GM19397 (cell line): ENCODE measurements around the gene IMPA2.

Source experiments
- ATAC-seq: cut with Tn5 transposase; IDR thresholded peaks from one replicate; pipeline ENCODE4 v1.9.1; 2021; ENCODE audit warnings: mild to moderate bottlenecking, moderate library complexity; ENCODE audit not compliant: unreplicated experiment

The IMPA2 gene

DNA sequence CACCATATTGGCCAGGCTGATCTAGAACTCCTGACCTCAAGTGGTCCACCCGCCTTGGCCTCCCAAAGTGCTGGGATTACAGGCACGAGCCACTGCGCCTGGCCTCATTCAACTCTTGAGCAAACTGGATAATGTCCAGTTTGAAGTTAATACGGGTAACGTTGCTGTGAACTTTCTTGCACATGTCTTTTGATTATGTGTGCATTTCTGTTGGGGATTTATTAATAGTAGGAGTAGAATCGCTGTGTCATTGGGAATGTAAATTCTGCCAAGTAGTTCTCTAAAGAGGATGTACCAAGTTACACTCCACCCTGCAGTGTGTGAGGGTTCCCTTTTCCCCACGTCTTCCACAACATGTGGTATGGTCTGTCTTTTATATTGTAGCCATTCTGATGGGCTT, 6.2 kb downstream of the IMPA2 start:
- no peak for ATAC-seq

DNA sequence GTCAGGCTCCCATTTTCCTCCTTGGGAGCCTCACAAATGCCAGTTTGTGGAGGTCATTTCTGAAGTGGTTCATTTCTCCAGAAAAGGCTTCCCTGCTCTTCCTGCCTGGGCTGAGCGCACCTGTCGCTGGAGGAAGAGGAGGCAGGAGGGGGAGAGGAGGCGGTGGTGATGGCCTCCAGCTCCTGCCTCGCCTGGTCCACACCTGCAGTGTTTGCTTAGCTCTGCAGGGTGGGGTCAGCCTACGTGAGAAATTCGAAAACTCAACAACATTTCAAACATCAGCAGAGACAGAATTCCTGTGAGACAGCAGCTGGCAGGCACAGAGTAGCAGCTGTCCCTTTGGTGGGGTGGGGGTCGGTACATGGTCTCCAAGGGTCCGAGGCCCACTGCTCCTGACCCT, 7.9 kb downstream of the IMPA2 start:
- ATAC-seq = no peak

DNA sequence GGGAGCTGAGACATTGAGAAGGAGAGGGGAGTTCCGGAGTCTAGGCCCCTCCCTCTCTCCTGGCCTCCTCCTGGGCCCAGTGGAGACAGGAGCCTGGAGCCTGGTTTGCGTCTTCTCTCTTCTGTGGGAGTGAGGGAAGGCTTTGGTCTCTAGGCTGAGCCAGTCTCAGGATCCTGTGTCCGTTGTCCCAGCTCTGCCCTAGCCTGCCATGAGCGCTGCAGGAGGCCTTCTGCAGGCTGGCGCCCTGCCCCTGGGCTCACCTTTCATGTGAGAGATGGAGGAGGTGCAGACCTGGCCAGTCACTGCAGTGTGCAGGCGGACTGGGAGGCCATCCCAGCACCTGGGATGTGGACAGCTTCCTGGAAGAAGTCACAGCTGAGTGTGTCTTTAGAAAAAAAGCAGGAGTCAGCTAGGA, 8.7 kb downstream of the IMPA2 start:
- no peak for ATAC-seq

DNA sequence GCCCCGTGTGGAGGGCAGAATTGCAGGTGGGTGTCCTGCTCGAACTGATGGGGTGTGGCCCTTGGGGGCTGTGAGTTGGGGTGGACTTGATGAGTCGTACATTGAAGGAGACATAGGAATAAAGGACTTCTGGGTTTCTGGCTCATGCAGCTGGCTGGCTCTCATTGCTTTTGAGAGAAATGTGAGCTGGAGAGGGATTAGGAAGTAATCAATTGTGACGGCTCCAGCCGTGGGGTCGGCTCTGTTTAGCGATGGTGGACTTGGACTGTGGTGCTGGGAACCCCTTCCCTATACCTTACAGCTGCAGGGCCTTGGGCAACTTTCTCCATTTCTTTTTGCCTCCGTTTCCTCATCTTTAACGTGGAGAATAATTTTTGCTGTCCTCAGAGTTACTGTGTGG, 9.2 kb downstream of the IMPA2 start:
- no peak for ATAC-seq

DNA sequence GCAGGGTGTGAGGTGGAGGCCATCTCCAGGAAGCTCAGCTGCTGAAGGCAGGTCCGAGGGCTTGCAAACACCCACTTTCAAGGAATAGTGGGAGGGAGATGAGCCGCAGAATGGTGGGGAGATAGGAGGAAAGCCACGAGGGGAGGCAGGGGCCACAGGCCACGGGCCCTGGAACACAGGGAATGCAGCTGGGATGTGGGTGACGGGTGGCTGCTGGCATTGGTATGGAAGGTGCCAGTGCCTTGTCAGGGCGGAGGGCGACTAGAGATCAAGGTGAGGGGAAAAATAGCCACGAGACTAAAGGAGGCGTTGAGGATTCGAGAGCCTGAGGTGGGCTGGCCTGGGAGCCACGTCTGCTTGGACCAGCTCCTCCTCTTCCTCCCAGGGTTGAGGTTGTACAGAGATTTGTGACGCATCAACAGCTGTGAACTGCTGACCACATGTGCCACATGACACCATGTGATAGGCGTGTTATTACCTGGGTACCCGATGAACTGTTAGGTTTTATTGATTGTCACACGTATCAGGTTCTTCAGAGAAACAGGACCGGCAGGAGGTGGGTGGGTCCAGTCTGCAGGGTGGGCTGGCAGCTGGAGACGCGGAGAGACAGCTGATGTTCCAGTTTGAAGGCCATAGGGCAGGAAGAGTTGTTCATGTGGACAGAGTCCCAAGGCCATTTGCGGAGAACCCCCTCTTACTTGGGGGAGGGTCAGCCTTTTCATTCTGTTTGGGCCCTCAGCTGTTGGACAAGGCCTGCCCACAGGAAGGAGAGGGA, 9.9 kb downstream of the IMPA2 start:
- ATAC-seq = no peak

DNA sequence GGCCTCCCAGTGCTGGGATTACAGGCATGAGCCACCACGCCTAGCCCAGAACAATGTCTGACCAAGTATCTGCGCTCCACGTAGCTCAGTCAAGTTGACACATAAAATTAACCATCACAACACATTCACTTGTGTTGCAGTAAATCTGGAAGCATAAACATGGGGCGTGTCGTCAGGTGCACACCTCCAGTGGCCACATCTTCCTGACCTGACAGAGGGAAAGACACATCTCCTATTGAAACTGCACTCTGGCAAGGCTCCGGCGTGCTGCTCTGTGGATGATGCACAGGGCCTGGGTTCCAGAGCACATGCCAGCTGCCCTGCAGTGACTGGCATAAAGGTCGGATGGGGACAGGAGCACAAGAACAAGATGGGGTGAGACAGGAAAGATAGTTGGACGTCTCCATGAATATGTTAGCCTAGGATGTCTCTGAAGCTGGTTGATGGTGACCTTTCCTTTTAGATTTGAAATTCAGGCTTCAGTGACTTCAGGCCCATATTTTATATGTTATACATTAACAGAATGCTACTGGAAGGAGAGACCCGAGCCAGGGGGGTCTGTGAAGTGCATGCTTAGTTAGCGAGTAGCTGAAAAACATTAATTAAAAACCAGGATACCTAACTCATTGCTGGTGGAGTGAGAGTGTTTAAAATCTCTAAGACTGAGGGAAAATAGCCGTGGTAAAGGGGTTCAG, 10.9 kb downstream of the IMPA2 start:
- no peak for ATAC-seq

DNA sequence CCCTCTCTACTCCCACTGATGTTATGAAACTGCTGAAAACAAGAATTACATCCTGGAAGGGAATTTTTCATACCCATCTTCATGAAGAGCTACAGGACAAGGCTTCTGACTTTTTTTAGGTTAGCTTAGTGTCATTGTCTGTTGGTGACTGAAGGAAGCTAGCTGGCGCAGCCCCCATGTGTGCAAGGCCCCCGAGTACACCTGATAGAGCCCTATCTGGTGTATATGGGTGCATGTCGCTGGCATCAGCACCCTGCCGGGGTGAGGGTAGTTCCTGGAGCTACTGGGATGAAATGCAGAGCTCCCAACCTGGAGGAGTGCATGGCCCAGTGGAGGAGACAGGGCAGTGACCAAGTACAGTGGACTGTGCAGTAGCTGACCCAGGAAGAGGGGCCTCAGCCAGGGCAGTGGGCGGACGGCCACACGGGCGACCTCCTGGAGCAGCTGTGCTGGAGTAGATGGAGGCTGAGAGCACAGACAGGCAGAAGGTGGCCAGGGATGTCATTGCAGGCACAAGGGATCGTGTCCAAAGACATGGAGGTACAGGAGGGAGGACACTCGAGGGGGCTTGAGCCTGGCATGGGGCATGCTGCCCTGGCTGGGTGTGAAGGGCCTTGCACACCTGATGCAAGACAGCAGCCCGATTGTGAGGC, 12.1 kb downstream of the IMPA2 start:
- no peak for ATAC-seq

DNA sequence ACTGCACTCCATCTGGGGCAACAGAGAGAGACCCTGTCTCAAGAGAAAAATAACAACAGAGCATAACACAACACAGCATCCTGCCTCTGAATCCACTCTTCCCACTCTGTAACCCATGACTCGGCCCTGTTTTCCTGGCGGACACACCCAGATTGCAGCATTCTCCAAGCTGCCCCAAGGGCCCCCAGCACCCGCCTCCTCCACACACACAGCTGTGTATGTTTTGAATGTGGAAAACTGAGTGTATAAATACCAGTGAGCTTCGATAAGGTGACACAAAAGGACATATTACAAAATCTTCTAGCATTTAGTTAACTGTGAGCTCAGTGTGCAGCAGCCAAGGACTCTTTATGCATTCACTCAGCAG, 13.0 kb downstream of the IMPA2 start:
- ATAC-seq = no peak

DNA sequence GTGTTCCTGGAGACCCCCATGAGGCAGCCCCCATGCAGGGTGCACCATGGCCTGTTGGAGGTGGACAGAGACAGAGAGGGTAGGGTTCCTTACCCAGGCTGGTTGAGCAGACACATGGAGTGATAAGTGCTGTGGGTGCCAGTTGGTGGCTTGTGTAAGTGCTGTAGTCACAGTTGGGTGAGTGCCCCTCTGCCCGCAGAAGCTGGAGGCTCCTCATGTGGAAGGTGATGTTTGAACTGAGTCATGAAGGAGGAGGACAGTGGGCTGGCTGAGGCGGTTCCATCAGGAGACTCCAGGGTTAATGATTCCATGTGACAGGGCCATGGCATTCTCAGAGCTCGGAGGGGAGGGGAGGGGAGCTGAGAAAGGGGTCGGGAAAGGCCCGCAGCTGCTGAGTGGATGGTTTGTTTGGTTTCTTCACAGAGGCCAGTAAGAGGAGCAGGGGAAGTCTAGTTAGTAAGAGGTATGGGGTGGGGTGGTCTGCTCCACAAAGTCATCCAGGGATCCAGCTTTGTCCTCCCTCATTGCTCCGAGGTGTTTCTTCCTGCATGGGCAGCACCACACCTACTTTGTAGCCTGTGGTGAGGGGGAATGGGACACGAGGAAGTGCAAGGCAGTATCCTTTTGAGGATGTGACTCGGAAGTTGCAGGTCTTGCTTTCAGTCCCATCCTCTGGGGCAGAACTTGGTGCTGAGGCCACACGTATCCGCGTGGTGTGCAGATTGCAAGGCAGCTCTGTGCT, 13.6 kb downstream of the IMPA2 start:
- ATAC-seq = no peak

DNA sequence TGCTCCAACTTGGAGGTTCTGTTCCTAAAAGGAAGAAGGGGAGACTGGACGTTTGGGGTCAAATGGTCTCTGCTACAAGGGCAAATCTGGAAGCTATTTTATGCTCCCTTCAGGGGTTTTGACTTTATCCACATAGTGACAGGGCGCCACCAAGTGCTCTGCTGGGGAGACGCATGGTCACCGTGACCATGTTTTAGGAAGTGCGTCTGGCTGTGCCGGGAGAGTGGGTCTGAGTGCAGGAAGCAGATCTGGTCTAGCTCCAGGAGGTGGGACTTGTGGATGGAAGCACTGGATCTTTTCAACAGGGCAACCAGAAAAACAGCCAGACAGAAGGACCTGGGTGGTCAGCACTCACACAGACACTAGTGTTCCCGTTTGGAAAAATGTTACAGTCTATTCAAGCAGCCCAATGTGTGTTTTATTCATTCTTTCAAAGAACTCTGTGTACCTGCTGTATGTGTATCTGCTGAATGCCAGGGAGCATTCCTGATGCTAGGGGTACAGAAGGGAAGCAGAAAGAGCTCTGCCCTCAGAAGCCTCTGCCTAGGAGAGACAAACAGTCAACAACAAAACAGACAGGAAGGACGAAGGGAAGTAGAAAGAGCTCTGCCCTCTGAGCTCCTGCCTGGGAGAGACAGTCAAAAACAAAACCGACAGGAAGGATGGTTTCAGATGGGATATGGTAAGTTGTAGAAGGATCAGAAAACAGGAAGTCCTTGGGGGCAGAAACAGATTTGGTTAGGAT, 14.3 kb downstream of the IMPA2 start:
- ATAC-seq = peak; percentile 75

DNA sequence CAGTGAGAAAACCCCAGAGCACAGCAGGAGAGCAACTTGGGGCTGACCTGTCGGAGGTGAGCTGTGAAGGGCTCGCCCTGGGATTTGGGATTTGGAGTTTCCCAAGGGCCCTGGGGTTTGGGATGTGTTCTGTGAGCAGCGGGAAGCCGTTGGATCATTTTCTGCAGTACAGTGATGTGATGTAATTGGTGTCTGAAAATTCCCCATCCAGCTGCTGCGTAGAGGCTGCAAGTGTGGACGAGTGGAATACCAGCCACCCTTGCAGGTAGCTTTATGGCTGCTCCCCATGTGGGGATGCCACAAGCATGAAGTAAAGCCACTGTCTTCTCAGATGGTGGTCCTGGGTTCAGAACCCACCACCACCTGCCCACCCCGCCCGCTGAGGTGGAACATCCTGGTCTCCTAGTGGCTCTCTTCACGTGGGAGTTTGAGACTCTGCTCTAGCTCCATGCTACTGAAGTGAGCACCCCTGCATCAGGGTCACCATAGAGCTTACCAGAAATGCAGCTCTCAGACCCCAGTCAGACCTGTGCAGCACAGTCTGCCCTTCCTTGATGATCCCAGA, 15.0 kb downstream of the IMPA2 start:
- no peak for ATAC-seq

DNA sequence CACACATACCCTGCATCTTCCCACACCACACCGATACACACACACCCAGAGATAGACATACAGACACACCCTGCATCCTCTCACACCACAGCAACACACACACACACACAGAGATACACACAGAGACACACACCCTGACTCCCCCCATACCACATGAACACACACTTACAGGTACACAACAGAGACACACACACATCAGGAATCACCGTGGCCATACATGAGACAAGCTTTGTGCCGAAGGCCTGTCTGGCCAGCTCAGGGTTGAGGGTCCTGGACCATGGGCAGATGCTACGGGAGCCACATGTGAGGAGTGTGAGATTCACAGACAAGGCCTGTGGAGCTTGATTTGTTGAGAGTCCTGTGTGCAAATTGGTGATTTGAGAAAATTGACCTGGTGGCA, 15.6 kb downstream of the IMPA2 start:
- ATAC-seq = no peak

DNA sequence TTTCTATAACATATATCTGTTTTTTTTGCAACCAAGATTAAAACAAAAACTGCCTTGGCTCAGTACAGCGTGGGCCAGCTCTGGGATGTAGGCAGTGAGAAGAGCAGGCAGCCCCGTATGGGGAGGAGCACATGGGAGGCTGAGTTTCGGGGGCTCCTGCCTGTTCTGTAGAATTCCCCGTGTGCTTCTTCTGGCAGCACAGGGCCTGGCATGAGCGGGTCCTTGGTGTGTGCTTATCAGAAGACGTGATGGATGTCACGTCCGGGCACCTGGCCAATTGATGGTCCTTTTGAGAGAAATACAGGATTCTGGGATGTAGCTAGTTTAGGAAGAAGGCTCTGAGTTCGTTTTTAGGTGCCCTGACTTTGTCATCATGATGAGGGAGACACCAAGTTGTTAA, 16.2 kb downstream of the IMPA2 start:
- no peak for ATAC-seq

DNA sequence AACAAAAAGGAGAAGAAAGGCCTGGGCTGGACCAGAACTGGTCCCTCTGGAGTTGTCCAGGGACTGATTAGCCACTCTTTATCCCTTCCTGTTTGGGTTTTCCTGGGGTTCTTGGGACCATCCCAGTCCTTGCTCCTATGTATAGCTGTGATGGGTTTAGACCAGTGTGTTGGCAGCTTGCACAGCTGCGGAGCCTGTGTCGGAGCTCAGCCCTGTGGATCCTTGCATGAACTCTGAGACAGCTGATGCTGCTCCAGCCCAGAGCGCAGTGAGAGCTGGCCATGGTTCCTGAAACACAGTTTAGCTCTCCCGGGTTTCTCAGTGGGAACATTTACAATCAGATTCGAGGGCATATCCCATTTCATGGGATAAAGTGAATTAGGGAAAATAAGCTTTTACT, 16.9 kb downstream of the IMPA2 start:
- no peak for ATAC-seq

DNA sequence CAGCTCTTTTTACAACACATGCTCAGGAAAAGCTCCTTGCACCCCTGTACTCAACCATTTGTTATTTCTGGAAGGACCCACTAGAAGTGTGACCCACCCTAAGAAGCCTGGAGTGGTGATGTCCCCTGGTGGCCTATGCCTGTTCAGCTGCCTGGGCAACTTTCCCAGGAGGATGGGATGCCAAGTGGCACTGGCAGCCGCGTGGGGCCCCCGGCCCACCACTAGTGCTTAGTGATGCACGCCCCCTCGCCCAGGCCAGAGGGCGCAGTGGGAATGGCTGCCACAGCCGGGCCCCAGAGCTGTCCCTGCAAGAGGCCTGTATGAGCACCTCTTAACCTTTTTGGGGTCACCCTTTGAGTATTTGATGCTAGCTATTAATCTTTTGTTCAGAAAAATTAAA, 18.1 kb downstream of the IMPA2 start:
- ATAC-seq = no peak

DNA sequence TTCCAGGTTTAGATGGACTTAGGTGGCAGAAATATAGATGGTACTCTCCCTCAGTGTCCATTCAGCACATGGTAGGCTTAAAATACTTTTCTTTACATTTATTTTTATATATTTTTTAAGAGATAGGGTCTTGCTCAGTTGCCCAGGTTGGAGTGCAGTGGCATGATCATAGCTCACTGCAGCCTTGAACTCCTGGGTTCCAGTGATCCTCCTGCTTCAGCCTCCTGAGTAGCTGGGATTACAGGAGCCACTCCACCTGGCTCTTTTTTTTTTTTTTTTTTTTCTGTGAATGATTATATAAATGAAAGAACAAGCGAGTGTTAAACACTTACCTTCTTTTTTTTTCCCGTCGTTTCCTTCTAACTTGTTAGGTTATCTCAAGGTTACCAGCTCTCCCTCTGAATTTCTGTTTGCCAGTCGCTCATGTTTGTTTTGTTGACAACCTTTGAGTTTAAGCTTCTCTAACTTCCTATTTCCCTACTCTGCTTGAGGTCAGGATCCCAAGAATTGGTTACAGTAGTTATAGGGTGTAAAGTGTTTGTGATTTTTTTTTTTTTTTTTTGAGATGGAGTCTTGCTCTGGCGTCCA, 18.9 kb downstream of the IMPA2 start:
- no peak for ATAC-seq

DNA sequence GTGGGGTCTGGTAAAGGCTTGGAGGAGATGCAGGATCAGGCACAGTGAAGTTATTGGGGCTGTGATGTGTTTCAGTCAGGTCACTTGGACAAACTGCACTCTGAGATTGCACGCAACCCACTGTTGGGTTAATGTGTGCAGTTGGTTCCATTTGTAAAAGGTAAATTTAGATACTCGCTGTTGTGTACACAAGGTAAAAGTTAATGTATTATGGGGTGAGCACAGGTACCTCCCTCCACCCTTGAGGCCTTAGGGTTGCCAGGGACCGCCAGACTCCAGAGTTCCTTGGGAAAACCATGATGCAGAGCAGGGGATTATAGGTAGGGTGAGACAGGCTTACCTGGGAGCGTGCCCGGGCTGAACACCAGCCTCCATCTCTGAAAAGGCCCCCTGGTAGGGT, 20.1 kb downstream of the IMPA2 start:
- ATAC-seq = no peak

DNA sequence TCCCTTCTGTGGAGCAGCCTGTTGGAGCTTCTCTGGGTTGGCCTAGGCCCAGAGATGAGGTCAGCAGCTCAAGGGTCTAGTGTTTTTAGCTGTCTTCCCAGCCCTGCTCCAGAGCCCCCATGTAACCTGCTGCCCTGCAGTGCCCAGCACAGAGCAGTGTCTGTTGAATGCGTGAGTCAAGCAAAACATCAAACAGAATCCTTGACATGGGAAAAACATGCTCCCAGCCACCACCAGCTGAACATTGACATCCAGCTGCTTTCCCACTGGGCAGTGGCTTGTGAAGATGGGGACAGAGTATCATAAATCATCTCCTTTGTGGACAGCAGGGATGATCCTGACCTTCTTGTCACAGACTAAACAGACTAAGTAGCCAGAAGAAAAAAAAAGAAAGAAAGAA, 22.6 kb downstream of the IMPA2 start:
- no peak for ATAC-seq

DNA sequence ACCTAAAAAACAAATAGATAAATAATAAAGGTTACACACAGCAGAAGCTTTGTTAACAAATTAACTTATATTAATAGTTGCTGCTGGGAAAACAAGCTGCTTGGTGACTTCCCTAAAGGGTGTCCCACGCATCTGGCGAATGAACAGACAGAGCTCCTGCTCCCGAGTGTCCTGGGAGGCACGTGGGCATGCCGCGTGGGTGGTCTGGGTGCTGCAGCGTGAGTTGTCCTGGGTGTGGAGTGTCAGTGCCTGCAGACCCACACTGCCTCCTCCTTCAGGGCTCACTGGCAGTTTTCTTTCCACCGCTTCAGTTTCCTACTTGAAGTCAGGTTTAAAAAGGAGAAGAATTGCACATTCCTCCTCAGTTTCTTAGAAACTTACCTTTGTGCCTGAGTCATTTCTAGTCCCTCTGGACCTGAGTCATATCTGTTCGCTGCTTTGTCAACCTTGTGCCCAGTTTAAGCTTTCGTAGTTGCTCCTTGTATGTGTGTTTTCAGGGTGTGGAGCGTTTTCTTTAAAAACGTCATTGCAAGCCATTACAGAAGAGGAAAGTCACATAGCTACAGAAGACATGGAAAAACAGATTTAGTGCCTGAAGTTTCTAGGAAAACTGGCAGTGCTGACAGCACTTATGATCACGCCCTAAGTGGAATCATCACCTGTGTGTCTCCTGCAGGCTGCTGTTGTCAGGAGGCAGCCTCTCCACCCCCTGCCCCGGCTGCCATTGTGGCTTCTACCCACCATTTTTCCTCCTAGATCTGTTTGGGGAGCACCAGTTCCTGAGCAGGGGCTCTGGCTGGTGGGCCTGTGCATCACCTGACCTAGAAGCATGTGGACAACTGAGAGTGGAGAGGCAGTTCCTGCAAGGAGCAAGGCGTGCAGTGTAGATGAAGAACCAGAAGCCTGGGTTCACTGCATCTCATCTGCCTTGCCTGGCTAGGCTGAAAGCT, 24.5 kb downstream of the IMPA2 start:
- no peak for ATAC-seq
